ENCODE data around the gene GIMAP1. TPM values are rescaled to one million over a fixed set of nuclear protein-coding genes. Genes with fewer than 3 reads are reported as not detected.

The GIMAP1 gene
- total and polyA plus RNA-seq, 2 of the 8 experiments (the other 6 are each of a cell fraction or from before 2014, with no cell fraction given) = not detected

DNA sequence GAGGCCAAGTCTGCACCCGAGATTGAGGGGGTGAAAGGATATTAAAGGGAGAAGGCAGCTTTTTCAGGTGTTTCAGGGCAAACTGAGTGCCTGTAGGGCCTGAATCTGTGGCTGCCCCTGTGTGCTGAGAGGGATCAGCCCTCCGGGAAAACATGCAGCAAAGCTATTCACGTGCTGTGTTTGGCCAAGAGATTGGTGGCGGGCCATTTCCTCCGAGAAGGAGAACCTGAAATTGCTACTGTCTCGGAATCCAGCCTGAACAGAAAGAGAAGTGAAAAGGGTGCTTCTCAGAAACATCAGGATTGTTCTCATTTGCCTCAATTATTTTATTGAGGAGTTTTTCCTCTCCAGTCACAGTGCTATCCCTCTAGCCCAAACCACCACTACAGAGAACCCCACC is 36.8 kb downstream of the GIMAP1 start:
- Histone ChIP-seq H2BK120ac (replicated peaks; ENCODE audit: low read depth, low read length) (no peak overlapping the region), H2AFZ (ENCODE audit: low read length) (no peak overlapping the region), H3K27me3 (replicated peaks in 1 of 4; ENCODE audit: control insufficient read depth in 3 of 4, extremely low read depth in 1 of 4, insufficient read depth in 3 of 4, low read length in 3 of 4) (peaks cover 0 to 18% (median 12%) of the 10 kb centered on the region in 4 experiments; a peak in 5 of 7 replicates), H3K9me3 (ENCODE audit: insufficient read depth in 2 of 2, low read depth in 1 of 2, low read length in 1 of 2) (no peaks in the 10 kb centered on the region), H2BK5ac (ENCODE audit: low read depth, low read length) (no peak overlapping the region), H3K79me2 (ENCODE audit: control insufficient read depth in 1 of 2, insufficient read depth in 2 of 2, low read length in 2 of 2) (no peaks in the 10 kb centered on the region), H3K27ac (ENCODE audit: low read depth, low read length) (no peak overlapping the region), H2BK20ac (ENCODE audit: low read length) (no peak overlapping the region), H3K14ac (ENCODE audit: insufficient read length) (no peak overlapping the region), H4K5ac (ENCODE audit: insufficient read length, low read depth, low read length) (no peak overlapping the region), H2BK12ac (ENCODE audit: low read depth, low read length) (no peak overlapping the region), H3K79me1 (ENCODE audit: low read depth, low read length) (no peaks in the 10 kb centered on the region), H2BK15ac (ENCODE audit: low read length) (no peak overlapping the region), H3K36me3 (ENCODE audit: control insufficient read depth in 2 of 4, insufficient read depth in 4 of 4, low read length in 3 of 4) (no peaks in the 10 kb centered on the region), H3K4me1 (replicated peaks in 1 of 4; ENCODE audit: control insufficient read depth in 3 of 4, insufficient read depth in 4 of 4, low read length in 3 of 4) (no peaks in the 10 kb centered on the region), H4K91ac (replicated peaks; ENCODE audit: insufficient read length, low read length) (no peak overlapping the region), H3K4ac (replicated peaks; ENCODE audit: insufficient read length, low read depth, low read length) (no peak overlapping the region), H4K20me1 (replicated peaks in 1 of 2; ENCODE audit: control insufficient read depth in 1 of 2, insufficient read depth in 2 of 2, low read length in 2 of 2) (peaks cover 0 to 4% of the 10 kb centered on the region in 2 experiments), H3K18ac (ENCODE audit: extremely low read depth, low read length) (no peak overlapping the region), H3K23ac (ENCODE audit: insufficient read length) (no peak overlapping the region), H3K9ac (replicated peaks in 1 of 4; ENCODE audit: extremely low read depth in 1 of 4, low read depth in 3 of 4, low read length in 3 of 4) (no peak overlapping the region), H4K8ac (ENCODE audit: extremely low read depth, insufficient read depth, low read length) (no peak overlapping the region), H3K4me3 (ENCODE audit: extremely low read depth in 1 of 4, insufficient read depth in 2 of 4, low read depth in 3 of 4, low read length in 4 of 4) (no peak overlapping the region), H3K56ac (replicated peaks; ENCODE audit: insufficient read length, low read depth, low read length) (no peak overlapping the region), H2AK5ac (ENCODE audit: low read depth, low read length) (no peak overlapping the region), H3K23me2 (ENCODE audit: low read depth, low read length) (no peaks in the 10 kb centered on the region), H3K4me2 (ENCODE audit: insufficient read depth in 1 of 2, low read depth in 2 of 2, low read length in 2 of 2) (no peak overlapping the region)
- WGBS, 2 experiments (ENCODE audit: extremely low coverage in 1 of 2, insufficient coverage in 1 of 2, insufficient read length in 1 of 2, insufficient replicate concordance in 2 of 2, low coverage in 1 of 2, low lambda C conversion rate in 2 of 2, missing lambda C conversion rate in 1 of 2) = 92% methylated on average over 6 of the region's 6 CpGs; no CpG with 5 or more reads in 1 of the 2 experiments
- FAIRE-seq (no peak), DNase-seq (ENCODE audit: low read depth in 1 of 2, low spot score in 2 of 2) (no peak)
- CTCF ChIA-PET (ENCODE audit: partially characterized antibody) = interaction anchor here (1.2 to 1.9 kb wide), 2 partner anchors 9 to 305 kb away, joined by 3 to 9 read pairs; no protein-coding TSS in a partner anchor
- POLR2A ChIA-PET (ENCODE audit: partially characterized antibody) = no interaction called here
- TF ChIP-seq TAF7 (optimal IDR thresholded peaks at IDR 0.05; ENCODE audit: borderline replicate concordance, low read depth, low read length) = no peak

Data from H1 (cell line).